HG03354 (cell line): ENCODE data around the gene RFPL4AL1.
"Not testable (repeated sequence)": the region's sequence is repeated elsewhere in the genome, so short reads cannot be mapped to it uniquely, and the experiment has no call there.

ENCODE experiments used
- ATAC-seq: cut with Tn5 transposase; IDR thresholded peaks from one replicate; pipeline ENCODE4 v1.9.1; 2021; ENCODE audit warnings: mild to moderate bottlenecking; ENCODE audit not compliant: unreplicated experiment, poor library complexity, severe bottlenecking

The RFPL4AL1 gene

GRCh38 chr19:55768818-55769217 is at the start of gene RFPL4AL1:
Gene RFPL4AL1, plus strand, starts transcription at chr19:55769118. Its CDS starts 2,687 bp downstream, at chr19:55771805.
- ATAC-seq, result not testable (repeated sequence)

- ATAC-seq, result no peak
Observed at GRCh38 chr19:55720214-55720746, 48.6 kb upstream of the RFPL4AL1 start.

DNA sequence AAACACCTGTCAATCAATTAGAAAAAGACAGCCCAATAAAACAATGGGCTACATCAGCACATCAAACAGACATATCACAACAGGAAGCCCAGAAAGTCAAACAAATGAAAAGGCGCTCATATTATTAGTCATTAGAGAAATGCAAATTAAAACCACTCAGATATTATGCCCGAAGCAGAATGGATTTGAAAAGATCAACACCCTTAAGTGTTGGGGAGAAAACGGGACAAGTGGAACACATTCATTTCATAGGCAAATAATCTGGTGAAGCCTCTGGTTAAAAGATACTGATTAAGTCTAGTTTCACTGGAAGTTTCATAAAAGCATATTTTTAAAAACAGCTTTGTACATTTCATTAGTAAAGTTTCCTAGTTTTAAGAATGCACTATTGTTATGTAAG is 48.1 kb upstream of the RFPL4AL1 start:
- ATAC-seq, result no peak

- ATAC-seq, result no peak
Observed at GRCh38 chr19:55723491-55723890, 45.4 kb upstream of the RFPL4AL1 start.

GRCh38 chr19:55730378-55730777 is 38.5 kb upstream of the RFPL4AL1 start:
- ATAC-seq, result not testable (repeated sequence)

- ATAC-seq, result no peak
Observed at GRCh38 chr19:55738302-55738701, 30.6 kb upstream of the RFPL4AL1 start, which contains the start of gene NLRP9. Gene NLRP9, minus strand, starts transcription at chr19:55738402. Its CDS starts 28 bp downstream, at chr19:55738374.

DNA sequence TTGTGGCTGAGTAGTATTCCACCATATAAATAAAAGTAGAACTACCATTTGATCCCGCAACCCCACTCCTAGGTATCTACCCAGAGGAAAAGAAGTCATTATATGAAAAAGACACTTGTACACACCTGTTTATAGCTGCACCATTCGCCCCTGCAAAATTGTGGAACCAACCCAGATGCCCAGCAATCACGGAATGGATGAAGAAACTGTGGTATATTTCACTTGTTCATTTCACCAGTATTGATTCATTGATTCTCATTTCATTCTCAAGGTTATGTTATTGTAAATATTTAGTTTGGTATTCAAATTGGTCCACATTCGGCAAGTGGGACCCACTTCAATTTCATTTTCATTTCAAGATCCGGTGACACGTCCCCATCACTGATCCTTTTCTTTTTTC is 18.2 kb upstream of the RFPL4AL1 start:
- no peak for ATAC-seq

- no peak for ATAC-seq
Observed at GRCh38 chr19:55753401-55753800, 15.5 kb upstream of the RFPL4AL1 start.

DNA sequence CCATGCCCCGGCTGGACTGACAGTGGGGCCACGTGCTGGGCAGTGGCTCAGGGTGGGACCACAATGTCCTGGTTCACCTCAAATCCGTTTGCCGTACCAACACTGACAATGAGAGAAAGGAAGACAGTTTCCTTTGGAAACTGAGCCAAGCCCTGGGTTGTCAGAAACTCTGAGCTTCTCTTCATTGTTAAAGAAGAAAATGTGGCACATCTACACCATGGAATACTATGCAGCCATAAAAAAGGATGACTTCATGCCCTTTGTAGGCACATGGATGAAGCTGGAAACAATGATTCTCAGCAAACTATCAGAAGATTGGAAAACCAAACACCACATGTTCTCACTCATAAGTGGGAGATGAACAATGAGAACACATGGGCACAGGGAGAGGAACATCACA is 12.1 kb upstream of the RFPL4AL1 start:
- not testable (repeated sequence) for ATAC-seq

DNA sequence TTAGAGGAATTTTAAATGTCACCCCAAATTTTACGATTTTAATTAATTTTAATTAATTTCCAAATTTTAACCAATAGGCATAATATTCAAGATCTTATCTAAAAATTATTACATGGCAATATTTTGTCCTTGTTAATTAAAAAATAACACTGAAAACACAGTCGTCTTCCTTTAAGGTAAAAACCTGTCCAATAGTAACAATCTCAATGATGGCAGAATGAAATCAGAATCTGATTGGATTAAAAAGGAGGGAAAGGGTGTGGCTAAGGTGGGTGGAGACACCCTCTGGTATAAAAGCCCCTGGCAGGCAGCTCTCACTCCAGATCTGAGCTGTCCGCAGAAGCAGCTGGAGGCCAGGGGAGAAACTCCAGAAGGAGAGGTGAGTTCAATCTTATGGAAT is 10.1 kb upstream of the RFPL4AL1 start, which contains the start of gene RFPL4A:
Gene RFPL4A, plus strand, starts transcription at position 301 of the 400 bp plus-strand sequence. CDS start 2,704 bp downstream, outside the sequence.
- not testable (repeated sequence) for ATAC-seq

- ATAC-seq, result no peak
Observed at GRCh38 chr19:55766466-55766865, 2.5 kb upstream of the RFPL4AL1 start.

DNA sequence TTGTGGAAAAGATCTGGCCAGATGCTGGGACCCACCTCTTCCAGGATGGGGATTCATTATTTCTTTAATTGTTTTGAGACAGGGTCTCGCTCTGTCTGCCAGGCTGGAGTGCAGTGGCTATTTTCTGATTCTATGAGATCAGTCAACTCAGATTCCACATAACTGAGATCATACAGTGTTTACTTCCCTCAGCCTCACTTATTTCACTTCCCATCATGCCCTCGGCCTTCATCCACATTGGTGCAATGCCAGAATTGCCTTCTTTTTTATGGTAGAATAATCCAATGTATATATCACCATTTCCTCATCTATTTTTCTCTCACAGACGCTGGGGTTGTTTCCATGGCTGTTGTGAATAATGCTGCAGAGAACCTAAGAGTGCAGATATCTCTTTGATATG is 714 bp downstream of the RFPL4AL1 start:
- not testable (repeated sequence) for ATAC-seq

DNA sequence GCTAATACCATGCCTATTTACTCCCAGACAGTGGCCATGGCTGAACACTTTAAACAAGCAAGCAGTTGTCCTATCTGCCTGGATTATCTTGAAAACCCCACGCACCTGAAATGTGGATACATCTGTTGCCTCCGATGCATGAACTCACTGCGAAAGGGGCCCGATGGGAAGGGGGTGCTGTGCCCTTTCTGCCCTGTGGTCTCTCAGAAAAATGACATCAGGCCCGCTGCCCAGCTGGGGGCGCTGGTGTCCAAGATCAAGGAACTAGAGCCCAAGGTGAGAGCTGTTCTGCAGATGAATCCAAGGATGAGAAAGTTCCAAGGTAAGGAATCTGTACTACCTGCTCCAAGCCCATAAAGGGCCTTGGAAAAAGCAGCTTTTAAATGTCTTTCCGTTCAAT is 8.6 kb downstream of the RFPL4AL1 start:
- no peak for ATAC-seq

- ATAC-seq, result no peak
Observed at GRCh38 chr19:55778331-55778730, 9.4 kb downstream of the RFPL4AL1 start.

DNA sequence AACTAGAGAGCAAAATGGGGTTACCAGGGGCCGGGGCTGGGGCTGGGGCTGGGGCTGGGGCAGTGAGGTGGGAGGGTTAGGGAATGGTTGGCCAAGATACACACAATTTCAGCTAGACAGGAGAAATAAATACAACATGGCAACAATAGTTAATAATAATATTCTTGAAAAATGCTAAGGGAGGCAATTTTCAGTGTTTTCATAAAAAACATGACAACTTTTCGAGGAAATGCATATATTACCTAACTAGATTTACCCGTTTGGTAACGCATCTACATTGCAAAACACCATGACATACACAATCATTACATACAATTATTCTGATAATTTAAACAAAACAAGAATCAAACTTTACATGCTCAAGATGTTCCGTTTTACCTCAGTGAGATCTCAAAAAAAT is 12.2 kb downstream of the RFPL4AL1 start:
- no peak for ATAC-seq

DNA sequence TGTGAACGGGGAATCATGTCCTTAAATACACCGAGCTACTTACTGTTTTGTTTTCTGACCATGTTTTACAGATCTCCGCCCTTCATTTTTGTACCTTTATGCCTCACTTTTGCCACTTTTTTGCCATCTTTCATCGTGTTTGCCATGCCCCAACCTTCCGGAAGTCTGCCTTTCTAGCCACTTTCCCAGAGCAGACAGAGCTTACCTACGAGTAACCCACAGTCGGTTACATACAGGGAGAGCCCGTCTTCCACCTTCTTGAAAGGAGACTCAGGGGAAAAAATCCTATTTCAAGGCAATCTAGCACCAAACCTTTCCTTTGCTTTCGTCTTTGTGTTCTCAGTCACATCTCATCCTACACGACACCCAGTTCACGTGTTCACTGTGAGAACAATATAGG is 26.1 kb downstream of the RFPL4AL1 start:
- ATAC-seq, result no peak

GRCh38 chr19:55801416-55801815 is 32.5 kb downstream of the RFPL4AL1 start:
- ATAC-seq, result no peak

DNA sequence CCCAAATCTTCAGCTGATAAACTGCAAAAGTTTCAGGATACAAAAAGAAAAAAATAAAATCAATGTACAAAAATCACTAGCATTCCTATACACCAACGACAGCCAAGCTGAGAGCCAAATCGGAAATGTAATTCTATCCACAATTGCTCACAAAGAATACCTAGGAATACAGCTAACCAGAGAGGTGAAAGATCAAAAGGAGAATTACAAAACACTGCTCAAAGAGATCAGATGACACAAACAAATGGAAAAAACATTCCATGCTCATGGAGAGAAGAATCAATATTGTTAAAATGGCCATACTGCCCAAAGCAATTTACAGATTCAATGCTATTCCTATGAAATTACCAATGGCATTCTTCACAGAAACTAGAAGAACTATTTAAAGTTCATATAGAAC is 33.4 kb downstream of the RFPL4AL1 start:
- no peak for ATAC-seq

- peak; percentile 64 for ATAC-seq
Observed at GRCh38 chr19:55809381-55810058, 40.6 kb downstream of the RFPL4AL1 start.

GRCh38 chr19:55811340-55811739 is 42.4 kb downstream of the RFPL4AL1 start:
- ATAC-seq, result no peak

DNA sequence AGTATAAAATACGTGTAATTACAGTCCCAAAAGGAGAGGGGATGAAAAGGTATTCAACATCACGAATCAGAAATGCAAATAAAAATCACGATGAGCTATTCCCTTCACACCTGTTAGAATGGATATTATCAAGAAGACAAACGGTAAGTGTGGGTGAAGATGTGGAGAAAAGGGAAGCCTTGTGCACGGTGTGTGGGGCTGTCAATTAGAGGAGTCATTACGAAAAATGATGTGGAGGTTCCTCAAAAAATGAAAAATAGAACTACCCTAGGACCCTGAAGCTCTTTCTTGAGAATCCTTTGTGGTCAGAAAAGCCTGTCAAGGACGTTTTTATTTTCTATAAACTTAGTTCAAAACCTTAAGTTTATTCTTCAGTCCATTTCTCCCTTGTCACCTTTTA is 43.5 kb downstream of the RFPL4AL1 start:
- ATAC-seq, result no peak
